ENCODE data around the gene MPHOSPH8.

MPHOSPH8 gene

DNA sequence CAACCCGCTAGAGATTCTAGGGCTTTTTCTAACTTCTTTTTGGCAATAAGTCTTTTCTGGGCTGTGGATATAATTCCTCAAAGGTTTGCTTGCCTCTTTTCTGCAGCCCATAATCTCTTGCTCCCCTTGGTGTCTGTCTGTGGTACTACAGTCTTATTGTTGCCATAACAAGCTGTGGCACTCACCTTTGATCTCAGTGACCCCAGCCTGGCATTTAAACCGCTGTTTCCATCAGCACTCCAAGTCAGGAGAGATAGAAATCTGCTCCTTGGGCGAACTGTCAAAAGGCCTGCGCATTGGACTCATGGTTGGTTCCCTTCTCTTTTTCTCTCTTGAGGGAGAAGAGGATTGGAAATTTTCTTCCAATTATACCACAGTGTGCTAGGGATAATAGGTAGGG lies 14.5 kb upstream of the MPHOSPH8 start:
- H3K4me2 ChIP-seq (ENCODE audit: low read depth, low read length) = no peak overlapping the region
- H3K9me3 ChIP-seq (replicated peaks; ENCODE audit: insufficient read depth, low read length) = no peaks in the 10 kb centered on the region
- no peak overlapping the region for H3K27ac ChIP-seq (ENCODE audit: low read length)
- no peak overlapping the region for H3K9ac ChIP-seq (ENCODE audit: low read length)
- no peaks in the 10 kb centered on the region for H3K9me2 ChIP-seq (replicated peaks; ENCODE audit: insufficient read depth, low read length)
- no peak overlapping the region for H2AFZ ChIP-seq (ENCODE audit: low read length)
- peak; percentile 27 for DNase-seq
- no peak for TF ChIP-seq EZH2 (optimal IDR thresholded peaks at IDR 0.05; ENCODE audit: low read depth, low read length)
- no peak for TF ChIP-seq EZH2phosphoT487 (IDR thresholded peaks at IDR 0.05; ENCODE audit: low read length)
- TF ChIP-seq, protein P1, sequence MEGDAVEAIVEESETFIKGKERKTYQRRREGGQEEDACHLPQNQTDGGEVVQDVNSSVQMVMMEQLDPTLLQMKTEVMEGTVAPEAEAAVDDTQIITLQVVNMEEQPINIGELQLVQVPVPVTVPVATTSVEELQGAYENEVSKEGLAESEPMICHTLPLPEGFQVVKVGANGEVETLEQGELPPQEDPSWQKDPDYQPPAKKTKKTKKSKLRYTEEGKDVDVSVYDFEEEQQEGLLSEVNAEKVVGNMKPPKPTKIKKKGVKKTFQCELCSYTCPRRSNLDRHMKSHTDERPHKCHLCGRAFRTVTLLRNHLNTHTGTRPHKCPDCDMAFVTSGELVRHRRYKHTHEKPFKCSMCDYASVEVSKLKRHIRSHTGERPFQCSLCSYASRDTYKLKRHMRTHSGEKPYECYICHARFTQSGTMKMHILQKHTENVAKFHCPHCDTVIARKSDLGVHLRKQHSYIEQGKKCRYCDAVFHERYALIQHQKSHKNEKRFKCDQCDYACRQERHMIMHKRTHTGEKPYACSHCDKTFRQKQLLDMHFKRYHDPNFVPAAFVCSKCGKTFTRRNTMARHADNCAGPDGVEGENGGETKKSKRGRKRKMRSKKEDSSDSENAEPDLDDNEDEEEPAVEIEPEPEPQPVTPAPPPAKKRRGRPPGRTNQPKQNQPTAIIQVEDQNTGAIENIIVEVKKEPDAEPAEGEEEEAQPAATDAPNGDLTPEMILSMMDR (IDR thresholded peaks at IDR 0.05; ENCODE audit: low read length) = peak; percentile 55
- H3K4me3 ChIP-seq (ENCODE audit: low read length) = no peak overlapping the region
- no peaks in the 10 kb centered on the region for H3F3A ChIP-seq (ENCODE audit: insufficient read depth, low read length)
- H3K27me3 ChIP-seq (replicated peaks; ENCODE audit: insufficient read depth, low read length) = no peaks in the 10 kb centered on the region
- no peaks in the 10 kb centered on the region for H3K4me1 ChIP-seq (ENCODE audit: low read length)
- H3K36me3 ChIP-seq (replicated peaks; ENCODE audit: insufficient read depth, low read length) = no peaks in the 10 kb centered on the region
- H3K79me2 ChIP-seq (ENCODE audit: low read length) = no peaks in the 10 kb centered on the region
- H4K20me1 ChIP-seq (ENCODE audit: insufficient read depth, low read length) = no peaks in the 10 kb centered on the region

DNA sequence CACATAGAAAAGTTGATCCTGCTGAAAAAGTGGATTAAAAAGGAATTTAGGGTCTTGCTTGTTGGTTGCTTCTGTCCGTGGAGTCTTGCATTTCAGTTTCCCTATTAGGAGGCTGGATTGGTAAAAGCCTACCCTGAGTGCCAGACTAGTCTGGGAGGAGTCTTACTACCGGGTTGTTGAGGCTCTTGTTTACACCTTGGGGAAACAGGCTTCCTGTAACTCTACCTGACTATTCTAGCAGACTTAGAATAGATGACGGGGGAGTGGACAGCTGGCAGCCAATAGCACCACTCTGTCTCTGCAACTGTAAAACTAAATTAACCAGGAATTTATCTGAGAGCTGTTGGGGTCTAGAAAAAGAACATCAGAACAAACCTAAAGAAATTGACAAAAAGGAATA lies 11.3 kb upstream of the MPHOSPH8 start:
- Histone ChIP-seq H3K27me3 (replicated peaks; ENCODE audit: insufficient read depth, low read length) (no peaks in the 10 kb centered on the region), H3K4me2 (ENCODE audit: low read depth, low read length) (0 out of 2 replicates have a peak overlapping the region, but pooled peaks have one; percentile 1), H3K4me3 (ENCODE audit: low read length) (no peak overlapping the region), H2AFZ (ENCODE audit: low read length) (no peak overlapping the region), H3K4me1 (ENCODE audit: low read length) (no peaks in the 10 kb centered on the region), H3K9me2 (replicated peaks; ENCODE audit: insufficient read depth, low read length) (no peaks in the 10 kb centered on the region), H3F3A (ENCODE audit: insufficient read depth, low read length) (no peaks in the 10 kb centered on the region), H3K36me3 (replicated peaks; ENCODE audit: insufficient read depth, low read length) (no peaks in the 10 kb centered on the region), H4K20me1 (ENCODE audit: insufficient read depth, low read length) (no peaks in the 10 kb centered on the region), H3K27ac (ENCODE audit: low read length) (peak overlapping the region; percentile 11; the same call in 1 of the 2 replicates), H3K79me2 (ENCODE audit: low read length) (no peaks in the 10 kb centered on the region), H3K9me3 (replicated peaks; ENCODE audit: insufficient read depth, low read length) (no peaks in the 10 kb centered on the region), H3K9ac (ENCODE audit: low read length) (no peak overlapping the region)
- peak; percentile 29 for DNase-seq
- no peak for TF ChIP-seq EZH2phosphoT487 (IDR thresholded peaks at IDR 0.05; ENCODE audit: low read length)
- TF ChIP-seq EZH2 (optimal IDR thresholded peaks at IDR 0.05; ENCODE audit: low read depth, low read length) = no peak
- TF ChIP-seq, protein P1 (IDR thresholded peaks at IDR 0.05; ENCODE audit: low read length) = no peak

DNA sequence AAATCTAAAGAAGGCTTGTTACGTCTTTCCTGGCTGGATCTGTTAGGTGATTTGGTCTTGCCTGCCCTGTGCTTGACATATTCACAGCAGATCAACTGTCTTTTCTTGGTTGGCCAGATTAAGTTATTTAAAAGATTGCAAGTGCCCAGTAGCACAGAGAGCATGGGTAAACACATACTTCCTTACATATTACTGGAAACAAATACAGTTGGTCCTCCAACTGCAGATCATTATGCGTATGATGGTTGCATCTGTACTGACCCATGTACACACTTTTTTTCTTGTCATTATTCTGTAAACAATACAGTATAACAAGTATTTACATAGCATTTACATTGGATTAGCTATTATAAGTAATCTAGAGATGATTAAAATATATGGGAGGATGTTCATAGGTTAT lies 9.2 kb upstream of the MPHOSPH8 start:
- H3K36me3 ChIP-seq (replicated peaks; ENCODE audit: insufficient read depth, low read length) = no peaks in the 10 kb centered on the region
- no peak overlapping the region for H3K4me3 ChIP-seq (ENCODE audit: low read length)
- H3K79me2 ChIP-seq (ENCODE audit: low read length) = no peaks in the 10 kb centered on the region
- H4K20me1 ChIP-seq (ENCODE audit: insufficient read depth, low read length) = no peaks in the 10 kb centered on the region
- H2AFZ ChIP-seq (ENCODE audit: low read length) = no peak overlapping the region
- no peaks in the 10 kb centered on the region for H3F3A ChIP-seq (ENCODE audit: insufficient read depth, low read length)
- no peak for TF ChIP-seq EZH2phosphoT487 (IDR thresholded peaks at IDR 0.05; ENCODE audit: low read length)
- no peak for TF ChIP-seq EZH2 (optimal IDR thresholded peaks at IDR 0.05; ENCODE audit: low read depth, low read length)
- no peak for DNase-seq
- no peaks in the 10 kb centered on the region for H3K27me3 ChIP-seq (replicated peaks; ENCODE audit: insufficient read depth, low read length)
- no peak overlapping the region for H3K9ac ChIP-seq (ENCODE audit: low read length)
- no peak overlapping the region for H3K27ac ChIP-seq (ENCODE audit: low read length)
- H3K4me1 ChIP-seq (ENCODE audit: low read length) = no peaks in the 10 kb centered on the region
- H3K9me2 ChIP-seq (replicated peaks; ENCODE audit: insufficient read depth, low read length) = no peaks in the 10 kb centered on the region
- no peak overlapping the region for H3K4me2 ChIP-seq (ENCODE audit: low read depth, low read length)
- no peaks in the 10 kb centered on the region for H3K9me3 ChIP-seq (replicated peaks; ENCODE audit: insufficient read depth, low read length)

DNA sequence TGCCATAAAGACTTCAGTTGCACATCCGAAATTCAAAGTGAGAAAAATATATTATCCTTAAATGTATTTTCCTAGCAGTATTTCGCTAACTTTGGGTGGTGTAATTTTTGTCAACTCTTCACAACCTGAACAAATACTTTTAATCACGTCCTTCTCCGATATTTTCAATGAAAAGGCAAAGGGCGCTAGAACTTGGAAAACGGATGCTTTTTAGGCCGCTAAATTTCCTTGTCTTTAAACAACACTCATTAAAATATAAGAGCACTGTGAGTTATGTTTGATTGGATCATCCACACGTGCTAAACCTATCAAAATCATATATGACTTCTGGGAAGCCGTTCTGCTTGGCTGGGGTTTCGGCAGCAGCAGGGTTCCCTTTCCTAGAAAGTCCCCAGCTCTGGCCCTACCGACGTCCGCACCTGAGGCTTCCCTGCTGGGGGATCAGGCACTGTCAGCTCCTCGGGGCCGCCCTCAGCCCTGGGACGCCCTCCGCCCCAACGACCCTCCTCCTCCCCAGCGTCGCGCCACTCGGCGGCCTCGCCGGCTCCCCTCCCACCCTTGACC lies 462 bp upstream of the MPHOSPH8 start:
- H3K27ac ChIP-seq (ENCODE audit: low read length) = no peak overlapping the region
- no peaks in the 10 kb centered on the region for H3K9me2 ChIP-seq (replicated peaks; ENCODE audit: insufficient read depth, low read length)
- H3K4me2 ChIP-seq (ENCODE audit: low read depth, low read length) = peak overlapping the region; percentile 41
- H3K4me3 ChIP-seq (ENCODE audit: low read length) = peak overlapping the region; percentile 64
- peak overlapping the region; percentile 33; the same call in 1 of the 2 replicates for H3K9ac ChIP-seq (ENCODE audit: low read length)
- H3K9me3 ChIP-seq (replicated peaks; ENCODE audit: insufficient read depth, low read length) = no peaks in the 10 kb centered on the region
- H3F3A ChIP-seq (ENCODE audit: insufficient read depth, low read length) = no peaks in the 10 kb centered on the region
- H3K36me3 ChIP-seq (replicated peaks; ENCODE audit: insufficient read depth, low read length) = no peaks in the 10 kb centered on the region
- H3K79me2 ChIP-seq (ENCODE audit: low read length) = peaks cover 44% of the 10 kb centered on the region
- peak overlapping the region; percentile 70 for H2AFZ ChIP-seq (ENCODE audit: low read length)
- no peak for DNase-seq
- H4K20me1 ChIP-seq (ENCODE audit: insufficient read depth, low read length) = no peaks in the 10 kb centered on the region
- no peaks in the 10 kb centered on the region for H3K4me1 ChIP-seq (ENCODE audit: low read length)
- no peak for TF ChIP-seq EZH2 (optimal IDR thresholded peaks at IDR 0.05; ENCODE audit: low read depth, low read length)
- TF ChIP-seq, protein P1 (IDR thresholded peaks at IDR 0.05; ENCODE audit: low read length) = no peak
- no peak for TF ChIP-seq EZH2phosphoT487 (IDR thresholded peaks at IDR 0.05; ENCODE audit: low read length)
- H3K27me3 ChIP-seq (replicated peaks; ENCODE audit: insufficient read depth, low read length) = no peaks in the 10 kb centered on the region

Measured in MM.1S (cell line).